DND-41 (cell line): ENCODE measurements around the gene CCT8.

ENCODE experiments used
- ATAC-seq: fragments of 200-7000 bp; cut with Tn5 transposase; 3 replicates; pipeline ENCODE4 v1.9.1; 2021; ENCODE audit warnings: low read depth; ENCODE audit not compliant: insufficient read depth
- DNase-seq: peaks from one replicate; pipeline ENCODE4 v3.0.0-alpha.2; 2020
- H2AFZ ChIP-seq: 2 replicates; pipeline ENCODE4 v1.6.0; 2012; ENCODE audit warnings: low read depth, low read length
- H3K27ac ChIP-seq: 2 replicates; pipeline ENCODE4 v1.5.1; 2012; ENCODE audit warnings: low read length, inconsistent platforms
- H3K27me3 ChIP-seq: fragments of 200-600 bp; sonication (generic); 2 replicates; pipeline ENCODE4 v1.6.0; 2012; ENCODE audit warnings: low read length, mild to moderate bottlenecking, inconsistent platforms; ENCODE audit not compliant: insufficient read depth, poor library complexity
- H3K36me3 ChIP-seq: 2 replicates; pipeline ENCODE4 v1.5.1; 2012; ENCODE audit warnings: low read length, inconsistent platforms; ENCODE audit not compliant: insufficient read depth
- H3K4me1 ChIP-seq: 2 replicates; pipeline ENCODE4 v1.5.1; 2012; ENCODE audit warnings: mild to moderate bottlenecking, low read length; ENCODE audit not compliant: insufficient read depth
- H3K4me2 ChIP-seq: 2 replicates; pipeline ENCODE4 v1.6.0; 2012; ENCODE audit warnings: mild to moderate bottlenecking, moderate library complexity, low read length, inconsistent platforms; ENCODE audit not compliant: insufficient read depth
- H3K4me3 ChIP-seq, 2 experiments: fragments of 200-600 bp in 1 of 2; shearing (Covaris generic) in 1 of 2; 2 replicates each; pipeline ENCODE4 v1.5.1; 2012 to 2016; ENCODE audit warnings: inconsistent platforms in 2 of 2, low read length in 2 of 2, mild to moderate bottlenecking in 2 of 2, low read depth in 1 of 2, moderate library complexity in 1 of 2
- H3K79me2 ChIP-seq: 2 replicates; pipeline ENCODE4 v1.6.0; 2012; ENCODE audit warnings: low read length, inconsistent platforms; ENCODE audit not compliant: insufficient read depth
- H3K9ac ChIP-seq: 2 replicates; pipeline ENCODE4 v1.6.0; 2012; ENCODE audit warnings: low read depth, mild to moderate bottlenecking, inconsistent platforms, low read length, moderate library complexity
- H3K9me3 ChIP-seq: 2 replicates; pipeline ENCODE4 v1.5.1; 2012; ENCODE audit warnings: low read length, moderate library complexity, mild to moderate bottlenecking, inconsistent platforms; ENCODE audit not compliant: insufficient read depth, severe bottlenecking
- H4K20me1 ChIP-seq: 2 replicates; pipeline ENCODE4 v1.6.0; 2012; ENCODE audit warnings: low read length; ENCODE audit not compliant: insufficient read depth
- EZH2 ChIP-seq: IDR thresholded peaks from 3 replicates; pipeline ENCODE4 v1.6.1; 2012; ENCODE audit warnings: borderline replicate concordance, low read depth, mild to moderate bottlenecking, moderate library complexity, low read length, inconsistent platforms; ENCODE audit not compliant: severe bottlenecking
- TF ChIP-seq, protein P1 (sequence below): IDR thresholded peaks from 2 replicates; pipeline ENCODE4 v1.5.1; 2012; ENCODE audit warnings: borderline replicate concordance, low read length, moderate library complexity, mild to moderate bottlenecking; ENCODE audit not compliant: poor library complexity, severe bottlenecking; ENCODE audit errors: extremely low read depth

CCT8 gene

DNA sequence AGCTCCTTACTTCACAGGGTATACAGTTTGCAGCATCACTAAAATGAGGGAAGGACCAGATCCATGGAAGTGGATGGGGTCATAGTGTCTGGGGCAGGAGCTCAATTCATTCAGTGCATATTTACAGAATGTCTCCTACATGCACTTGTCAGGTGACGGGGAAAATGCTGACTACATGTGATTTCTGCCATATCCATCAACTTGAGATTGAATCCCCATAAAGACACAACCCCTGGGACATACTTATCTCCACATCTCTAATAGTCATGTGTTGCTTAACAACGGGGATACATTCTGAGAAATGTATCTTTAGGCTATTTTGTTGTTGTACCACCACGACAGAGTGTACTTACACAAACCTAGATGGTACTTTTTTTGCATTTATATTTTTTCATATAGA is 66.3 kb downstream of the CCT8 start:
- DNase-seq (no peak), ATAC-seq (no peak)
- Histone ChIP-seq H3K4me3 (no peak overlapping the region), H3K9ac (no peak overlapping the region), H3K4me2 (no peak overlapping the region), H4K20me1 (no peaks in the 10 kb centered on the region), H3K4me1 (peaks cover 14% of the 10 kb centered on the region), H3K27me3 (no peaks in the 10 kb centered on the region), H3K9me3 (no peaks in the 10 kb centered on the region), H3K36me3 (peaks cover 27% of the 10 kb centered on the region), H3K79me2 (peaks cover 15% of the 10 kb centered on the region), H3K27ac (no peak overlapping the region), H2AFZ (no peak overlapping the region)
- TF ChIP-seq, protein P1, sequence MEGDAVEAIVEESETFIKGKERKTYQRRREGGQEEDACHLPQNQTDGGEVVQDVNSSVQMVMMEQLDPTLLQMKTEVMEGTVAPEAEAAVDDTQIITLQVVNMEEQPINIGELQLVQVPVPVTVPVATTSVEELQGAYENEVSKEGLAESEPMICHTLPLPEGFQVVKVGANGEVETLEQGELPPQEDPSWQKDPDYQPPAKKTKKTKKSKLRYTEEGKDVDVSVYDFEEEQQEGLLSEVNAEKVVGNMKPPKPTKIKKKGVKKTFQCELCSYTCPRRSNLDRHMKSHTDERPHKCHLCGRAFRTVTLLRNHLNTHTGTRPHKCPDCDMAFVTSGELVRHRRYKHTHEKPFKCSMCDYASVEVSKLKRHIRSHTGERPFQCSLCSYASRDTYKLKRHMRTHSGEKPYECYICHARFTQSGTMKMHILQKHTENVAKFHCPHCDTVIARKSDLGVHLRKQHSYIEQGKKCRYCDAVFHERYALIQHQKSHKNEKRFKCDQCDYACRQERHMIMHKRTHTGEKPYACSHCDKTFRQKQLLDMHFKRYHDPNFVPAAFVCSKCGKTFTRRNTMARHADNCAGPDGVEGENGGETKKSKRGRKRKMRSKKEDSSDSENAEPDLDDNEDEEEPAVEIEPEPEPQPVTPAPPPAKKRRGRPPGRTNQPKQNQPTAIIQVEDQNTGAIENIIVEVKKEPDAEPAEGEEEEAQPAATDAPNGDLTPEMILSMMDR, result no peak
- TF ChIP-seq EZH2, result no peak
